A204.1 (cell line): ENCODE measurements around the gene RNF128.
"Not testable (repeated sequence)": the region's sequence is repeated elsewhere in the genome, so short reads cannot be mapped to it uniquely, and the experiment has no call there.

Experiments used
- FAIRE-seq: peaks from 2 replicates; lab custom pipeline; 2012; peaks lifted over from hg19 to GRCh38; lab: Jason Lieb, UNC

RNF128 gene

GRCh38 chrX:106748377-106748776 lies 21.9 kb downstream of the RNF128 start:
- no peak for FAIRE-seq

GRCh38 chrX:106751407-106751806 lies 24.9 kb downstream of the RNF128 start:
- no peak for FAIRE-seq

- FAIRE-seq, result no peak
These were observed 25.7 kb downstream of the RNF128 start for GRCh38 chrX:106752101-106752678.

- FAIRE-seq, result not testable (repeated sequence)
These were observed 42.8 kb downstream of the RNF128 start for GRCh38 chrX:106769288-106769687.

- no peak for FAIRE-seq
These were observed 48.5 kb downstream of the RNF128 start for GRCh38 chrX:106774981-106775380.

GRCh38 chrX:106780264-106780663 lies 53.8 kb downstream of the RNF128 start:
- FAIRE-seq, result no peak

GRCh38 chrX:106780664-106781377 lies 54.3 kb downstream of the RNF128 start:
- no peak for FAIRE-seq

- FAIRE-seq, result no peak
These were observed 57.2 kb downstream of the RNF128 start for GRCh38 chrX:106783716-106784115.

- peak; percentile 92 for FAIRE-seq
These were observed 65.0 kb downstream of the RNF128 start for GRCh38 chrX:106791495-106791894.

- no peak for FAIRE-seq
These were observed 75.5 kb downstream of the RNF128 start for GRCh38 chrX:106802063-106802387.

- peak; percentile 27 for FAIRE-seq
These were observed 76.1 kb downstream of the RNF128 start, which contains the start of gene TBC1D8B for GRCh38 chrX:106802388-106803275. Gene TBC1D8B (plus strand): TSS chrX:106802673. CDS start chrX:106802854, 181 bp downstream.

GRCh38 chrX:106811131-106811910 lies 84.8 kb downstream of the RNF128 start:
- FAIRE-seq, result no peak

GRCh38 chrX:106812930-106813329 lies 86.4 kb downstream of the RNF128 start:
- FAIRE-seq, result not testable (repeated sequence)

GRCh38 chrX:106814093-106814492 lies 87.6 kb downstream of the RNF128 start:
- FAIRE-seq, result not testable (repeated sequence)
